ENCODE measurements around the gene ETHE1.
A peak's percentile ranks its signal among the peaks of the same experiment; 100 is the strongest.

Gene ETHE1

DNA sequence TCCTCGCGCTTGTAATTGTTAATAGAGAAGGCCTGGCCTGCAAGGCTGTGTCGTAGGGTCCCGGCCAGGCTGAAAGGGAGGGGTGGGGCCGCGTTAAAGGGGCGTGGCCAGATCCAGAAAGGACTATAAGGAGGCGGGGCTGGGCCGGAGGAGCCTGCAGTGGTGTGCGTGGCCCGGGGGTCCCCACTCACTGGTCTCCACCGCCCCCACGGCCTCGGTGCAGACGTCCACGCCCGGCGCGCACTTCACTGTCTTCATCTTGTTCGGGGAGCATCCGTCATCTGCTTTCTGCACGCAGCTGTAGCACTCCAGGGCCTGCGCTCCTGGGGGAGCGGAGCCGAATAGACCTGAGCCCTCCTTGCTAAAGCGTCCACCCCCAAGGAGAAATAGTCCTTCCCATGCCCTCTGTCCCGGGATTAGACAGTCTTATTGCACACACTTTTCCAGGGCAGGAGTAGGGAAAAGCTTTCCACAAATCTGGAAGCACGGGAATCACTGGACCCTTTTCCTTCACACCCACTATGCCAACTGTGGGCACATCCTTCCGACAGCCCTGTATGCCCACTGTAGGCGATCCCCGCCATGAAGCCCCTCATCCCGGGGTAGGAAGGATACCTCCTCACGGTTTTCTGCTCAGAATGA, 62.7 kb downstream of the ETHE1 start:
- Histone ChIP-seq H3K9me3 (ENCODE audit: low read depth, low read length) (no peaks in the 10 kb centered on the region), H3K27ac (no peak overlapping the region), H3K4me3 (peak overlapping the region; percentile 89), H3K9ac (ENCODE audit: insufficient read length) (no peak overlapping the region), H3K36me3 (ENCODE audit: insufficient read depth, low read length) (no peaks in the 10 kb centered on the region)
- TF ChIP-seq POLR2AphosphoS5 (IDR thresholded peaks at IDR 0.05; ENCODE audit: borderline replicate concordance, low read depth, low read length), result no peak
- no peak for TF ChIP-seq EZH2 (IDR thresholded peaks at IDR 0.05)
- no peak for TF ChIP-seq FOXP2 (optimal IDR thresholded peaks at IDR 0.05; ENCODE audit: control extremely low read depth, extremely low read length, insufficient read depth)
- DNase-seq (ENCODE audit: low read depth, low spot score), result no peak

- Histone ChIP-seq H3K27ac (no peak overlapping the region), H3K36me3 (ENCODE audit: insufficient read depth, low read length) (no peaks in the 10 kb centered on the region), H3K9me3 (ENCODE audit: low read depth, low read length) (no peaks in the 10 kb centered on the region), H3K9ac (ENCODE audit: insufficient read length) (no peak overlapping the region), H3K4me3 (peak overlapping the region; percentile 89)
- TF ChIP-seq POLR2AphosphoS5 (IDR thresholded peaks at IDR 0.05; ENCODE audit: borderline replicate concordance, low read depth, low read length) (no peak; the same call in 1 of the 2 replicates), FOXP2 (optimal IDR thresholded peaks at IDR 0.05; ENCODE audit: control extremely low read depth, extremely low read length, insufficient read depth) (no peak), EZH2 (IDR thresholded peaks at IDR 0.05) (no peak)
- peak; percentile 66 for DNase-seq (ENCODE audit: low read depth, low spot score)
Observed at GRCh38 chr19:43463381-43464133, 63.4 kb downstream of the ETHE1 start.

DNA sequence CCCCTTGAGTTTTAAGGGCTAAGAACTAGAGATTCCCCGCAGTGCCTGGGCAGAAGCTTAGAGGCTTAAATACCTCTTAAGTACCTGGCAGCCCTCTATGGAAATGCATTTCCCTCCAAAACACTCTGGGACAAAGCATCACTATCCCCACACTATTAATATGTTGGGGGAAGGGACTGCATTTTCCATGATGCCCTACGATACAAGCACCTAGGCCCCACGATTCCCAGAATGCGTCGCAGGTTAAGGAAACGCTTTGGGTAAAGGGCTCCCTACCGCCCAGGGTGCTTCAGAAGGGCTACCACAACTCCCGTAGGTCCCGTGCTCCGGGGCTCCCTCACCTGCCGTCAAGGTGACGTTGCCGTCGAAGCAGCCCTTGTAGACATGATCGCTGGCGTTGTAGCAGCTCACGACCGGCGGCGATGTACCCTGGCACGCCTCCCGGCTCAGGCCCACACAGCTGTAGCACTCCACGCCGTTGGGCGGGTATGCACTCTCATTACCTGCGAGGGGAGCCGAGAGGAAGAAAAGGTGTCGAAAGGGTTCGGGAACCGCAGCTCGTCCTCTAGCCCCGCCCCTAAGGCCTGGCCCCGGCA, 64.1 kb downstream of the ETHE1 start:
- H3K27ac ChIP-seq, result no peak overlapping the region
- no peak overlapping the region for H3K9ac ChIP-seq (ENCODE audit: insufficient read length)
- no peak for DNase-seq (ENCODE audit: low read depth, low spot score)
- H3K36me3 ChIP-seq (ENCODE audit: insufficient read depth, low read length), result no peaks in the 10 kb centered on the region
- no peak for TF ChIP-seq FOXP2 (optimal IDR thresholded peaks at IDR 0.05; ENCODE audit: control extremely low read depth, extremely low read length, insufficient read depth)
- TF ChIP-seq EZH2 (IDR thresholded peaks at IDR 0.05), result no peak
- no peak for TF ChIP-seq POLR2AphosphoS5 (IDR thresholded peaks at IDR 0.05; ENCODE audit: borderline replicate concordance, low read depth, low read length)
- peak overlapping the region; percentile 89 for H3K4me3 ChIP-seq
- no peaks in the 10 kb centered on the region for H3K9me3 ChIP-seq (ENCODE audit: low read depth, low read length)

DNA sequence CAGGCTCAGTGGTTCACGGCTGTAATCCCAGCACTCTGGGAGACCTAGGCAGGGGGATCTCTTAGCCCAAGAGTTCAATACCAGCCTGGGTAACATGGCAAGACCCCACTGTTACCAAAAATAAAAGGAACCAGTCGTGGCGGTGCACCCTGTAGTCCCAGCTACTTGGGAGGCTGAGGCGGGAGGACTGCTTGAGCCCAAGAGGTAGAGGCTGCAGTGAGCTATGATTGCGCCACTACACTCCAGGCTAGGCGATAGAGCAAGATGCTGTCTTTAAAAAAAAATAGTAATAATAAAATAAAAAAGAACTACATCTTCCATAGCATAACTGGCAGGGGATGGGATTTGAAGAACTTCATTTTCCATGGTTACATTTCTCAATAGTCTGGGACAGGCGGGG, 64.6 kb downstream of the ETHE1 start:
- H3K9ac ChIP-seq (ENCODE audit: insufficient read length), result no peak overlapping the region
- H3K27ac ChIP-seq, result no peak overlapping the region
- no peak for DNase-seq (ENCODE audit: low read depth, low spot score)
- no peaks in the 10 kb centered on the region for H3K9me3 ChIP-seq (ENCODE audit: low read depth, low read length)
- TF ChIP-seq FOXP2 (optimal IDR thresholded peaks at IDR 0.05; ENCODE audit: control extremely low read depth, extremely low read length, insufficient read depth), result no peak
- TF ChIP-seq POLR2AphosphoS5 (IDR thresholded peaks at IDR 0.05; ENCODE audit: borderline replicate concordance, low read depth, low read length), result no peak
- no peak for TF ChIP-seq EZH2 (IDR thresholded peaks at IDR 0.05)
- H3K4me3 ChIP-seq, result no peak overlapping the region
- no peaks in the 10 kb centered on the region for H3K36me3 ChIP-seq (ENCODE audit: insufficient read depth, low read length)

- DNase-seq (ENCODE audit: low read depth, low spot score), result no peak
- no peaks in the 10 kb centered on the region for H3K9me3 ChIP-seq (ENCODE audit: low read depth, low read length)
- no peaks in the 10 kb centered on the region for H3K36me3 ChIP-seq (ENCODE audit: insufficient read depth, low read length)
- TF ChIP-seq FOXP2 (optimal IDR thresholded peaks at IDR 0.05; ENCODE audit: control extremely low read depth, extremely low read length, insufficient read depth), result no peak
- no peak for TF ChIP-seq EZH2 (IDR thresholded peaks at IDR 0.05)
- TF ChIP-seq POLR2AphosphoS5 (IDR thresholded peaks at IDR 0.05; ENCODE audit: borderline replicate concordance, low read depth, low read length), result no peak
- H3K4me3 ChIP-seq, result no peak overlapping the region
- no peak overlapping the region for H3K27ac ChIP-seq
- no peak overlapping the region for H3K9ac ChIP-seq (ENCODE audit: insufficient read length)
Observed at GRCh38 chr19:43461303-43461702, 65.7 kb downstream of the ETHE1 start.

GRCh38 chr19:43460362-43461016, 66.5 kb downstream of the ETHE1 start:
- H3K4me3 ChIP-seq, result no peak overlapping the region
- no peaks in the 10 kb centered on the region for H3K9me3 ChIP-seq (ENCODE audit: low read depth, low read length)
- TF ChIP-seq POLR2AphosphoS5 (IDR thresholded peaks at IDR 0.05; ENCODE audit: borderline replicate concordance, low read depth, low read length), result no peak
- TF ChIP-seq FOXP2 (optimal IDR thresholded peaks at IDR 0.05; ENCODE audit: control extremely low read depth, extremely low read length, insufficient read depth), result no peak
- no peak for DNase-seq (ENCODE audit: low read depth, low spot score)
- H3K27ac ChIP-seq, result no peak overlapping the region
- H3K9ac ChIP-seq (ENCODE audit: insufficient read length), result no peak overlapping the region
- H3K36me3 ChIP-seq (ENCODE audit: insufficient read depth, low read length), result no peaks in the 10 kb centered on the region

DNA sequence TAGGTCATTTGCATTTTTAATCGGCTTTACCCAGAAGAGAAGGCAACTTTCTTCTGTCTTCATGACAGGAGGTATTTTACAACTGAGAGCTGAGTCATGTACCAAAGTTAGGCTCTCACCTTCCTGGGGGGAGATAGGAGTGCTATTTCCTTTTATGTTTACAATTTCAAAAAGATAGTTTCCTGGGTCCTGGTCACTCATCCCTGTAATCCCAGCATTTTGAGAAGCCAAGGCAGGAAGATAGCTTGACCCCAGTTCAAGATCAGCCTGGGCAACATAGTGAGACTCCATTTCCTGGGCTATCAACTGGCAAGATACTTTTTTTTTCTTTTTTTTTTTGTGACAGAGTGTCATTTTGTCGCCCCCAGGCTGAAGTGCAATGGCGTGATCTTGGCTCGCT, 69.2 kb downstream of the ETHE1 start:
- Histone ChIP-seq H3K36me3 (ENCODE audit: insufficient read depth, low read length) (no peaks in the 10 kb centered on the region), H3K4me3 (no peak overlapping the region), H3K27ac (no peak overlapping the region), H3K9ac (ENCODE audit: insufficient read length) (no peak overlapping the region), H3K9me3 (ENCODE audit: low read depth, low read length) (no peaks in the 10 kb centered on the region)
- no peak for DNase-seq (ENCODE audit: low read depth, low spot score)
- TF ChIP-seq FOXP2 (optimal IDR thresholded peaks at IDR 0.05; ENCODE audit: control extremely low read depth, extremely low read length, insufficient read depth) (no peak), EZH2 (IDR thresholded peaks at IDR 0.05) (no peak), POLR2AphosphoS5 (IDR thresholded peaks at IDR 0.05; ENCODE audit: borderline replicate concordance, low read depth, low read length) (no peak)

Data from SK-N-MC (cell line).